ENCODE results near the gene REEP5.

DNA sequence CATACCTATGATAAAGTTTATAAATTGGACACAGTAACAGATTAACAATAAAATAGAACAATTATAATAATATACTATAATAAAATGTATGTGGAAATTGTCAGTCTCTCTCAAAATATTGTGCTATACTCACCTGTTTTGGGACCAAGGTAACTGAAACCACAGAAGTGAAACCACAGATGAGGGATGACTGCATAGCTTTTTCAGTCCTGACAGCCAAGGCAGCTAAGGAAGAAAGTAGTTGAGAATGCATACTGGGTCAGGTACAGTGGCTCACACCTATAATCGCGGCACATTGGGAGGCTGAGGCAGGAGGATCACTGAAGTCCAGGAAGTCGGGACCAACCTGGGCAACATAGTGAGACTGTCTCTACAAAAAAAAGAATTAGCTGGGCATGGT, 52.1 kb downstream of the REEP5 start:
- TF ChIP-seq, protein P1, sequence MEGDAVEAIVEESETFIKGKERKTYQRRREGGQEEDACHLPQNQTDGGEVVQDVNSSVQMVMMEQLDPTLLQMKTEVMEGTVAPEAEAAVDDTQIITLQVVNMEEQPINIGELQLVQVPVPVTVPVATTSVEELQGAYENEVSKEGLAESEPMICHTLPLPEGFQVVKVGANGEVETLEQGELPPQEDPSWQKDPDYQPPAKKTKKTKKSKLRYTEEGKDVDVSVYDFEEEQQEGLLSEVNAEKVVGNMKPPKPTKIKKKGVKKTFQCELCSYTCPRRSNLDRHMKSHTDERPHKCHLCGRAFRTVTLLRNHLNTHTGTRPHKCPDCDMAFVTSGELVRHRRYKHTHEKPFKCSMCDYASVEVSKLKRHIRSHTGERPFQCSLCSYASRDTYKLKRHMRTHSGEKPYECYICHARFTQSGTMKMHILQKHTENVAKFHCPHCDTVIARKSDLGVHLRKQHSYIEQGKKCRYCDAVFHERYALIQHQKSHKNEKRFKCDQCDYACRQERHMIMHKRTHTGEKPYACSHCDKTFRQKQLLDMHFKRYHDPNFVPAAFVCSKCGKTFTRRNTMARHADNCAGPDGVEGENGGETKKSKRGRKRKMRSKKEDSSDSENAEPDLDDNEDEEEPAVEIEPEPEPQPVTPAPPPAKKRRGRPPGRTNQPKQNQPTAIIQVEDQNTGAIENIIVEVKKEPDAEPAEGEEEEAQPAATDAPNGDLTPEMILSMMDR (IDR thresholded peaks at IDR 0.05), result no peak
- TF ChIP-seq POLR2AphosphoS5 (IDR thresholded peaks at IDR 0.05; ENCODE audit: low read depth, low read length), result no peak
- TF ChIP-seq FOXM1 (IDR thresholded peaks at IDR 0.05; ENCODE audit: low read depth), result no peak
- TF ChIP-seq FOXJ3 (CRISPR knock-in tag; IDR thresholded peaks at IDR 0.05), result no peak
- TF ChIP-seq MXI1 (IDR thresholded peaks at IDR 0.05; ENCODE audit: low read depth, low read length), result no peak
- no peak for TF ChIP-seq GABPA (IDR thresholded peaks at IDR 0.05; ENCODE audit: low read depth)
- TF ChIP-seq, protein P2, sequence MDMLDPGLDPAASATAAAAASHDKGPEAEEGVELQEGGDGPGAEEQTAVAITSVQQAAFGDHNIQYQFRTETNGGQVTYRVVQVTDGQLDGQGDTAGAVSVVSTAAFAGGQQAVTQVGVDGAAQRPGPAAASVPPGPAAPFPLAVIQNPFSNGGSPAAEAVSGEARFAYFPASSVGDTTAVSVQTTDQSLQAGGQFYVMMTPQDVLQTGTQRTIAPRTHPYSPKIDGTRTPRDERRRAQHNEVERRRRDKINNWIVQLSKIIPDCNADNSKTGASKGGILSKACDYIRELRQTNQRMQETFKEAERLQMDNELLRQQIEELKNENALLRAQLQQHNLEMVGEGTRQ (IDR thresholded peaks at IDR 0.05; ENCODE audit: borderline replicate concordance, low read depth, low read length), result no peak
- no peak for TF ChIP-seq JUND (IDR thresholded peaks at IDR 0.05)
- TF ChIP-seq YY1 (IDR thresholded peaks at IDR 0.05; ENCODE audit: low read depth), result no peak
- TF ChIP-seq TAF1 (IDR thresholded peaks at IDR 0.05; ENCODE audit: borderline replicate concordance, low read depth, low read length), result no peak
- TF ChIP-seq NFIC (IDR thresholded peaks at IDR 0.05; ENCODE audit: borderline replicate concordance), result no peak
- no peak for TF ChIP-seq GATA2 (CRISPR knock-in tag; IDR thresholded peaks at IDR 0.05)

All from SK-N-SH (cell line).